Activated CD4-positive, alpha-beta T cell treated with anti-CD3 and anti-CD28 coated beads, Interleukin-2, Interleukin-6, amounts not matched to agents 100 ng/mL and 50 ng/mL, durations not matched to agents 16 hours and 8 hours (primary cell): ENCODE results near the gene DOCK2.

ENCODE experiments used
- DNase-seq: peaks from one replicate; pipeline ENCODE4 v3.0.0-alpha.2; 2020

Gene DOCK2

GRCh38 chr5:169875091-169875728 is 238.1 kb downstream of the DOCK2 start:
- DNase-seq = no peak

GRCh38 chr5:169875731-169876130 is 238.7 kb downstream of the DOCK2 start:
- no peak for DNase-seq

GRCh38 chr5:169876386-169876785 is 239.3 kb downstream of the DOCK2 start:
- DNase-seq = no peak

- no peak for DNase-seq
Measured at GRCh38 chr5:169880012-169880663, 243.1 kb downstream of the DOCK2 start.

- DNase-seq = no peak
Measured at GRCh38 chr5:169880785-169881184, 243.7 kb downstream of the DOCK2 start.

GRCh38 chr5:169881702-169882303 is 244.7 kb downstream of the DOCK2 start:
- no peak for DNase-seq

GRCh38 chr5:169886033-169886432 is 249.0 kb downstream of the DOCK2 start:
- DNase-seq = no peak

GRCh38 chr5:169886677-169887076 is 249.6 kb downstream of the DOCK2 start:
- DNase-seq = no peak

GRCh38 chr5:169889572-169889971 is 252.5 kb downstream of the DOCK2 start:
- no peak for DNase-seq

- no peak for DNase-seq
Measured at GRCh38 chr5:169893010-169893409, 255.9 kb downstream of the DOCK2 start.

- no peak for DNase-seq
Measured at GRCh38 chr5:169893571-169893970, 256.5 kb downstream of the DOCK2 start.

- DNase-seq = no peak
Measured at GRCh38 chr5:169895926-169896325, 258.9 kb downstream of the DOCK2 start.

- DNase-seq = no peak
Measured at GRCh38 chr5:169897481-169897880, 260.4 kb downstream of the DOCK2 start.

- DNase-seq = no peak
Measured at GRCh38 chr5:169901896-169902295, 264.8 kb downstream of the DOCK2 start.

GRCh38 chr5:169904059-169904458 is 267.0 kb downstream of the DOCK2 start:
- no peak for DNase-seq

- DNase-seq = no peak
Measured at GRCh38 chr5:169904508-169904907, 267.4 kb downstream of the DOCK2 start.

- no peak for DNase-seq
Measured at GRCh38 chr5:169905017-169905416, 267.9 kb downstream of the DOCK2 start.

GRCh38 chr5:169906745-169907649 is 269.9 kb downstream of the DOCK2 start:
- no peak for DNase-seq

- DNase-seq = no peak
Measured at GRCh38 chr5:169908864-169909263, 271.8 kb downstream of the DOCK2 start.

GRCh38 chr5:169909945-169910344 is 272.9 kb downstream of the DOCK2 start:
- DNase-seq = no peak

- DNase-seq = no peak
Measured at GRCh38 chr5:169910393-169910792, 273.3 kb downstream of the DOCK2 start.

- DNase-seq = no peak
Measured at GRCh38 chr5:169911448-169912212, 274.6 kb downstream of the DOCK2 start.

- DNase-seq = no peak
Measured at GRCh38 chr5:169913479-169913878, 276.4 kb downstream of the DOCK2 start.
